Measurements from ENCODE around the gene CLK1. TPM values are rescaled to one million over a fixed set of nuclear protein-coding genes. Genes with fewer than 3 reads are reported as not detected.
"Not testable (repeated sequence)": the region's sequence is repeated elsewhere in the genome, so short reads cannot be mapped to it uniquely, and the experiment has no call there.

The CLK1 gene
- total RNA-seq, 4 donors from 2014 or later: 94.3 to 177 (median 108) TPM

DNA sequence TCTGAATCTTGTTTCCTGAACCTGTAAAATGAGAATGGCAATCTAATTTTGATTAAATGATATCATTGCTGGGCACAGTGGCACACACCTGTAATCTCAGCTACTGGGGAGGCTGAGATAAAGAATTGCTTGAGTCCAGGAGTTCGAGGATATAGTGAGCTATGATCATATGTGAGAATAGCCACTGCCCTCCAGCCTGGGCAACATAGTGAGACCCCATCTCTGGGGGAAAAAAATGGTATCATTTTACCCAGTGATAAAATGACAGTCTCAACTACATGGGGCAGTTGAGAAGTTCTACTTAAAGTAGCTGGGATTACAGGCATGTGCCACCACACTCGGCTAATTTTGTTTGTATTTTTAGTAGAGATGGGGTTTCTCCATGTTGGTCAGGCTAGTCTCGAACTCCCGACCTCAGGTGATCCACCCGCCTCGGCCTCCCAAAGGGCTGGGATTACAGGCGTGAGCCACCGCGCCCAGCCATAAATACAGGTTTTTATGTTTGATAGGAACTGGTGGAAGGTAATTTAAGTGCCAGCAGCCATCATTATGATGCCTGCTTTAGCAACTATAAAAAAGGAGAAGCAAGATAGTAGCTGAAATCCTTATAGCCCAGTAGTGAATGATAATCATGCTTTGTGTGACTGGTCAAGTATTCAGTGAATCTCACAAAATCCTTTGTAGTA, 35.7 kb downstream of the CLK1 start:
- Histone ChIP-seq H3K27ac (replicated peaks in 1 of 4) (no peak overlapping the region), H3K36me3 (peaks cover 0 to 17% (median 9%) of the 10 kb centered on the region in 4 donors), H3K4me3 (no peak overlapping the region), H3K9me3 (no peaks in the 10 kb centered on the region), H3K27me3 (no peaks in the 10 kb centered on the region), H3K4me1 (peaks cover 0 to 11% (median 3%) of the 10 kb centered on the region in 4 donors)
- DNase-seq (ENCODE audit: extremely low spot score): peak; percentile 4
- intact Hi-C loops (cut with DNase I): no loop called here
- TF ChIP-seq POLR2A (IDR thresholded peaks at IDR 0.05; ENCODE audit: low read depth): no peak
- TF ChIP-seq, protein P1, sequence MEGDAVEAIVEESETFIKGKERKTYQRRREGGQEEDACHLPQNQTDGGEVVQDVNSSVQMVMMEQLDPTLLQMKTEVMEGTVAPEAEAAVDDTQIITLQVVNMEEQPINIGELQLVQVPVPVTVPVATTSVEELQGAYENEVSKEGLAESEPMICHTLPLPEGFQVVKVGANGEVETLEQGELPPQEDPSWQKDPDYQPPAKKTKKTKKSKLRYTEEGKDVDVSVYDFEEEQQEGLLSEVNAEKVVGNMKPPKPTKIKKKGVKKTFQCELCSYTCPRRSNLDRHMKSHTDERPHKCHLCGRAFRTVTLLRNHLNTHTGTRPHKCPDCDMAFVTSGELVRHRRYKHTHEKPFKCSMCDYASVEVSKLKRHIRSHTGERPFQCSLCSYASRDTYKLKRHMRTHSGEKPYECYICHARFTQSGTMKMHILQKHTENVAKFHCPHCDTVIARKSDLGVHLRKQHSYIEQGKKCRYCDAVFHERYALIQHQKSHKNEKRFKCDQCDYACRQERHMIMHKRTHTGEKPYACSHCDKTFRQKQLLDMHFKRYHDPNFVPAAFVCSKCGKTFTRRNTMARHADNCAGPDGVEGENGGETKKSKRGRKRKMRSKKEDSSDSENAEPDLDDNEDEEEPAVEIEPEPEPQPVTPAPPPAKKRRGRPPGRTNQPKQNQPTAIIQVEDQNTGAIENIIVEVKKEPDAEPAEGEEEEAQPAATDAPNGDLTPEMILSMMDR (IDR thresholded peaks at IDR 0.05): no peak
- TF ChIP-seq EP300 (IDR thresholded peaks at IDR 0.05): no peak
- TF ChIP-seq POLR2AphosphoS5 (IDR thresholded peaks at IDR 0.05): no peak
- WGBS: 96% methylated on average over 9 of the region's 9 CpGs

DNA sequence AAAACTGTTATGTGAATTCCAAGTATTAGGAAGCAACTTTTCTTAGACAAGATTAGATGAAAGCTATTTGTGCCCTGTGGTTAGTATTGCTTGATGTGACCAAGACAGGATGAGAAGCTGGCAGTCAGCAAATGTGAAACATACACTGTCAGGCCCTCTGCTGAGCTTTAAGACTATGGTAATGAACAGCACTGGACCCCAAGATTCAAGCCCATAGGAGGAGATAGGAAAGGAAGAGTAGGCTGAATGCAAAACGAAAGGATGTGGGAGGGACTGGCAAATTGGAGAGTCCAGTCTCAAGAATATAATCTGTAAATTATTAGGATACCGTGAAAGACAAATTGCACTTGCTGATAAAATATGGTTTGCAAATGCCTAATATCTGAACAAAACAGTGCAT, 36.4 kb downstream of the CLK1 start:
- Histone ChIP-seq H3K4me1 (peaks cover 0 to 11% (median 3%) of the 10 kb centered on the region in 4 donors), H3K4me3 (no peak overlapping the region), H3K27me3 (no peaks in the 10 kb centered on the region), H3K36me3 (peaks cover 0 to 18% (median 9%) of the 10 kb centered on the region in 4 donors), H3K27ac (replicated peaks in 1 of 4) (no peak overlapping the region), H3K9me3 (no peaks in the 10 kb centered on the region)
- WGBS: 87% methylated on average over 2 of the region's 2 CpGs
- peak; percentile 55 for DNase-seq (ENCODE audit: extremely low spot score)
- TF ChIP-seq POLR2AphosphoS5 (IDR thresholded peaks at IDR 0.05) (no peak), POLR2A (IDR thresholded peaks at IDR 0.05; ENCODE audit: low read depth) (no peak), EP300 (IDR thresholded peaks at IDR 0.05) (no peak)
- TF ChIP-seq, protein P1 (IDR thresholded peaks at IDR 0.05): no peak
- intact Hi-C loops (cut with DNase I): no loop called here

DNA sequence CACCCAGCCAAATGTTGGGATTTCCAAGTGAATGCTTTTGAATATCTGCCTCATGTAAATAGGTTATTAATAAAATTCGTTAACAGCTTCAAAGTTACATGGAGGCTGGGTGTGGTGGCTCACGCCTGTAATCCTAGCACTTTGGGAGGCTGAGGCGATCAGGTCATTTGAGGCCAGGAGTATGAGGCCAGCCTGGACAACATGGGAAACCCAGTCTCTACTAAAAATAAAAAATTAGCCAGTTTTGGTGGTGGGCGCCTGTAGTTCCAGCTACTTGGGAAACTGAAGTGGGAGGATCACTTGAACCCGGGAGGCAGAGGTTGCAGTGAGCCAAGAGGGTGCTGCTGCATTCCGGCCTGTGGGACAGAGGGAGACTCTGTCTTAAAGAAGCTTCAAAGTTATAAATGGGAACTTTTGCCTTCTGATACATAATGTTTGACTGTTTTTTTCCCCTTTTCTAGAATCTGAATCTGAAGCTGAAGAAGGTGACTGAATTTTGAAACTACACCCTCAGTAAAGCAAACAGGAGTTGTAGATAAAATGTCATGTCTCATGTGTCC, 42.7 kb downstream of the CLK1 start:
- Histone ChIP-seq H3K36me3 (peaks cover 51 to 70% (median 60%) of the 10 kb centered on the region in 4 donors), H3K27ac (replicated peaks in 1 of 4) (no peak overlapping the region)
- 86% methylated on average over 6 of the region's 6 CpGs for WGBS

DNA sequence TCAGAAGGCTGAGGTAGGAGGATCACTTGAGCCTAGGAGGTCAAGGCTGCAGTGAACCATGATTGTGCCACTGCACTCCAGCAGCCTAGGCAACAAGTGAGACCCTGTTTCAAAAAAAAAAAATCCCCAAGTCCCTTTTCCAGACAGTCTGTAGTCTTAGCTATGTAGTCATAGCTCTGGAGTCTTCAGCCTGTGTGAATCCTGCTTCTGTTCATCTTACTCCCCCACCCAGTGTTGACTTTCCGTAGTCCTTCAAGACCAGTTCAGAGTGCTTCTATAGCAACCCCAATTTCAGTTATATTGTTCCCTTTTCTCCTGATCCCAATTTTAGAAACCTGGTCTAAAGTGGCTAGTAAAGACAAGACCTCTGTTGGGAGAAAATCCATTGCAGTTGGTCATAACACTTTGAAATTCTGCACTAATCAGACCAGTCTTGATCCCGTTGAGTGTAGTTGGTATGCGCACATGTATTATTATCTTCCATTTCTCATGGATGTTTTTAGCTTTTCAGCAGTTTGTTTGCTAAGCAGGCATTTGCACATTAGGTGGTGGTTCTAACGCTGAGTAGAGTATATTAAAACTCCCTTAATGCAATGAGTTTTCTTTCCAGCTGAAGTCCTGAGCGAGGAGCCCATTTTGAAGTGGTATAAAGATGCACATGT, 43.8 kb downstream of the CLK1 start:
- Histone ChIP-seq H3K36me3 (peaks cover 62 to 81% (median 70%) of the 10 kb centered on the region in 4 donors), H3K4me3 (no peak overlapping the region), H3K9me3 (no peaks in the 10 kb centered on the region), H3K27ac (replicated peaks in 1 of 4) (no peak overlapping the region), H3K27me3 (no peaks in the 10 kb centered on the region), H3K4me1 (peaks cover 0 to 27% (median 23%) of the 10 kb centered on the region in 4 donors)
- WGBS: 95% methylated on average over 5 of the region's 5 CpGs
- intact Hi-C loops (cut with DNase I): no loop called here
- TF ChIP-seq POLR2AphosphoS5 (IDR thresholded peaks at IDR 0.05) (no peak), POLR2A (IDR thresholded peaks at IDR 0.05; ENCODE audit: low read depth) (no peak), EP300 (IDR thresholded peaks at IDR 0.05) (no peak)
- TF ChIP-seq, protein P1 (IDR thresholded peaks at IDR 0.05): no peak
- peak; percentile 4 for DNase-seq (ENCODE audit: extremely low spot score)

More for the DNA sequence above, 42.7 kb downstream of the CLK1 start:
- Histone ChIP-seq H3K27me3 (no peaks in the 10 kb centered on the region), H3K9me3 (no peaks in the 10 kb centered on the region), H3K4me1 (peaks cover 0 to 21% (median 16%) of the 10 kb centered on the region in 4 donors), H3K4me3 (no peak overlapping the region)
- intact Hi-C loops (cut with DNase I): no loop called here
- TF ChIP-seq EP300 (IDR thresholded peaks at IDR 0.05) (no peak), POLR2A (IDR thresholded peaks at IDR 0.05; ENCODE audit: low read depth) (no peak), POLR2AphosphoS5 (IDR thresholded peaks at IDR 0.05) (no peak)
- TF ChIP-seq, protein P1 (IDR thresholded peaks at IDR 0.05): no peak
- DNase-seq (ENCODE audit: extremely low spot score): peak; percentile 53

DNA sequence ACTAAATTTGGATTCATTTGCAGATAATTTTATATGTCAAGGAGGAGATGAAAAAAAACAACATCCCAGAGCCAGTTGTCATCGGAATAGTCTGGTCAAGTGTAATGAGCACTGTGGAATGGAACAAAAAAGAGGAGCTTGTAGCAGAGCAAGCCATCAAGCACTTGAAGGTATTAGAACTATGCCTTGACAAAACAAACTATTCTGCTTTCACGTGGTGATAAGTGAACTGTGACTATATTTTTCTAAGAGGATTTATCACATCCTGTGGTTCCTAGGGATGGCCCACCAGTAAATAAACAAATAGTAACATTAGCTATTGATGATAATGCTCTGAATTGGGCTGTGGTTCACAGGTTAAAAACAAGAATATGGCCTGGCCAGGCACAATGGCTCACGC, 45.7 kb downstream of the CLK1 start:
- 68% methylated on average over 3 of the region's 3 CpGs for WGBS
- H3K4me3 ChIP-seq; H3K9me3 ChIP-seq; H3K27me3 ChIP-seq; intact Hi-C loops (cut with DNase I): not testable (repeated sequence)
- Histone ChIP-seq H3K36me3 (peaks cover 64 to 84% (median 73%) of the 10 kb centered on the region in 4 donors), H3K4me1 (peaks cover 11 to 45% (median 43%) of the 10 kb centered on the region in 4 donors), H3K27ac (replicated peaks in 1 of 4) (peak overlapping the region in 2 of 4 donors; percentile 4 to 5)
- DNase-seq (ENCODE audit: extremely low spot score): peak; percentile 14
